HCT116 (cell line): ENCODE results near the gene SDF4. TPM values are rescaled to one million over a fixed set of nuclear protein-coding genes. Genes with fewer than 3 reads are reported as not detected.

Experiments
- ATAC-seq: fragments of 200-7000 bp; cut with Tn5 transposase; 2 replicates; pipeline ENCODE4 v1.9.1; 2020; ENCODE audit warnings: mild to moderate bottlenecking, moderate library complexity
- BruUV-seq: library from RNA; stranded (reverse); fragments of 400-500 nt; replicated peaks from 2 replicates; lab custom pipeline; 2021; lab: Mats Ljungman, UMichigan
- CTCF ChIA-PET: fragments of 300-600 bp; sonication (Branson Sonifier 250); formaldehyde crosslinking; loops from one replicate; lab custom pipeline; 2021; ENCODE audit warnings: antibody characterized with exemption; lab: Charles Lee
- POLR2A ChIA-PET: fragments of 300-600, 350-600 bp; sonication (Branson Sonifier 250); formaldehyde crosslinking; loops from one replicate; lab custom pipeline; 2021; ENCODE audit warnings: antibody characterized with exemption; lab: Charles Lee
- RAD21 ChIA-PET, 2 experiments: fragments of 300-600 bp; sonication (Branson Sonifier 250); formaldehyde crosslinking; loops; one replicate each; lab custom pipeline; 2023; ENCODE audit warnings: low total read pairs in 2 of 2; ENCODE audit not compliant: uncharacterized antibody in 2 of 2, unreplicated experiment in 2 of 2, low non-redundant PET in 1 of 2; lab: Charles Lee
- DNase-seq: peaks from one replicate; pipeline ENCODE4 v3.0.0-alpha.2; 2010; ENCODE audit warnings: low read depth, low spot score
- H2AFZ ChIP-seq: fragments of 200-600 bp; shearing (Covaris generic), sonication (generic); 2 replicates; pipeline ENCODE4 v1.6.1; 2017; ENCODE audit warnings: low read depth, mixed run types, mixed read lengths, antibody characterized with exemption, low read length; ENCODE audit not compliant: poor library complexity, severe bottlenecking
- H3K27ac ChIP-seq: 2 replicates; pipeline ENCODE4 v1.5.1; 2012; ENCODE audit warnings: low read depth, low read length
- H3K27me3 ChIP-seq: fragments of 200-600 bp; sonication (generic); 2 replicates; pipeline ENCODE4 v1.6.1; 2016; ENCODE audit warnings: mixed run types, low read length, mixed read lengths; ENCODE audit not compliant: insufficient read depth
- H3K36me3 ChIP-seq, 2 experiments: fragments of 200-500 bp in 1 of 2; fragments of 200-600 bp in 1 of 2; sonication (Bioruptor generic) in 1 of 2; sonication (generic) in 1 of 2; 2 replicates each; pipeline versions ENCODE4 v1.5.1 to v1.6.1; 2014 to 2016; ENCODE audit warnings: low read length in 2 of 2, inconsistent platforms in 1 of 2, mixed read lengths in 1 of 2, mixed run types in 1 of 2; ENCODE audit not compliant: insufficient read depth in 2 of 2, control insufficient read depth in 1 of 2
- H3K4me1 ChIP-seq, 2 experiments: fragments of 200-600 bp in 1 of 2; sonication (generic) in 1 of 2; 2 replicates each; pipeline versions ENCODE4 v1.5.1 to v1.6.1; 2012 to 2017; ENCODE audit warnings: low read length in 2 of 2, inconsistent platforms in 1 of 2, mild to moderate bottlenecking in 1 of 2, mixed read lengths in 1 of 2, mixed run types in 1 of 2, moderate library complexity in 1 of 2; ENCODE audit not compliant: insufficient read depth in 2 of 2, control insufficient read depth in 1 of 2
- H3K4me2 ChIP-seq: fragments of 200-600 bp; sonication (generic); 2 replicates; pipeline ENCODE4 v1.6.1; 2017; ENCODE audit warnings: mixed run types, low read length, mixed read lengths
- H3K4me3 ChIP-seq, 2 experiments: fragments of 200-600 bp in 1 of 2; sonication (generic) in 1 of 2; replicated peaks in 1 of 2; 2 replicates each; pipeline ENCODE4 v1.5.1; 2011 to 2016; ENCODE audit warnings: low read length in 2 of 2, control low read depth in 1 of 2, low read depth in 1 of 2, mild to moderate bottlenecking in 1 of 2, mixed read lengths in 1 of 2, mixed run types in 1 of 2
- H3K79me2 ChIP-seq: fragments of 200-600 bp; sonication (generic); 2 replicates; pipeline ENCODE4 v1.6.1; 2017; ENCODE audit warnings: mild to moderate bottlenecking, mixed run types, low read length, moderate library complexity, mixed read lengths; ENCODE audit not compliant: insufficient read depth
- H3K9ac ChIP-seq: fragments of 200-600 bp; sonication (generic); 2 replicates; pipeline ENCODE4 v1.6.1; 2016; ENCODE audit warnings: low read length, mixed read lengths
- H3K9me2 ChIP-seq: fragments of 200-600 bp; sonication (generic), shearing (Covaris generic); 2 replicates; pipeline ENCODE4 v1.6.1; 2017; ENCODE audit warnings: mixed run types, mild to moderate bottlenecking, moderate library complexity; ENCODE audit not compliant: insufficient read depth
- H3K9me3 ChIP-seq, 2 experiments: fragments of 200-500 bp in 1 of 2; fragments of 200-600 bp in 1 of 2; sonication (Bioruptor generic) in 1 of 2; sonication (generic) in 1 of 2; 2 replicates each; pipeline ENCODE4 v1.6.1; 2014 to 2017; ENCODE audit warnings: low read length in 2 of 2, mixed read lengths in 2 of 2, inconsistent platforms in 1 of 2, low read depth in 1 of 2, mild to moderate bottlenecking in 1 of 2, mixed run types in 1 of 2, moderate library complexity in 1 of 2; ENCODE audit not compliant: control insufficient read depth in 1 of 2, insufficient read depth in 1 of 2
- H4K20me1 ChIP-seq: fragments of 200-600 bp; sonication (generic), shearing (Covaris generic); 2 replicates; pipeline ENCODE4 v1.6.1; 2017; ENCODE audit warnings: mixed run types, mild to moderate bottlenecking, moderate library complexity; ENCODE audit not compliant: insufficient read depth
- CTCF ChIP-seq, 3 experiments: fragments of 200-600 bp in 1 of 3; sonication (generic) in 1 of 3; IDR thresholded peaks in 2 of 3; conservative IDR thresholded peaks in 1 of 3; 2 replicates each; pipeline ENCODE4 v1.5.1; 2012 to 2017; ENCODE audit warnings: low read depth in 2 of 3, low read length in 2 of 3, antibody characterized with exemption in 1 of 3, borderline replicate concordance in 1 of 3, control low read depth in 1 of 3, mild to moderate bottlenecking in 1 of 3, mixed read lengths in 1 of 3, mixed run types in 1 of 3, moderate library complexity in 1 of 3; ENCODE audit not compliant: insufficient read depth in 1 of 3
- EGR1 ChIP-seq: IDR thresholded peaks from 2 replicates; pipeline ENCODE4 v1.6.1; 2012; ENCODE audit warnings: low read depth
- ELF1 ChIP-seq: IDR thresholded peaks from 2 replicates; pipeline ENCODE4 v1.6.1; 2012; ENCODE audit warnings: low read depth, borderline replicate concordance
- EZH2phosphoT487 ChIP-seq: fragments of 200-600 bp; IDR thresholded peaks from 2 replicates; pipeline ENCODE4 v1.6.1; 2018; ENCODE audit warnings: antibody characterized with exemption, borderline replicate concordance
- JUND ChIP-seq: IDR thresholded peaks from 2 replicates; pipeline ENCODE4 v1.6.1; 2012
- SIN3A ChIP-seq: IDR thresholded peaks from 2 replicates; pipeline ENCODE4 v1.6.1; 2012; ENCODE audit warnings: low read depth
- SP1 ChIP-seq: IDR thresholded peaks from 2 replicates; pipeline ENCODE4 v1.6.1; 2012; ENCODE audit warnings: low read depth
- ZBTB33 ChIP-seq: IDR thresholded peaks from 2 replicates; pipeline ENCODE4 v1.6.1; 2011; ENCODE audit warnings: mild to moderate bottlenecking, low read length, moderate library complexity; ENCODE audit not compliant: insufficient replicate concordance; ENCODE audit errors: extremely low read depth
- ZFX ChIP-seq: fragments of 450-650 bp; IDR thresholded peaks from 2 replicates; pipeline ENCODE4 v1.6.1; 2017
- intact Hi-C: fragments of 100-400 bp; cut with micrococcal nuclease; formaldehyde crosslinking; loops from 2 replicates; pipeline ENCODE4 v1.10.0; 2022
- total RNA-seq: library from RNA; stranded (reverse); gene quantifications from one replicate; pipeline ENCODE4 v1.2.1, GENCODE V29; 2021; ENCODE audit not compliant: unreplicated experiment
- TF ChIP-seq, protein P1 (sequence below): IDR thresholded peaks from 2 replicates; pipeline ENCODE4 v1.6.1; 2012
- TF ChIP-seq, protein P2 (sequence below): IDR thresholded peaks from 2 replicates; pipeline ENCODE4 v1.6.1; 2012

The SDF4 gene
- total RNA-seq, 1 experiment from 2014 or later: 133 TPM

GRCh38 chr1:1275836-1276235, 44.0 kb upstream of the SDF4 start:
- Histone ChIP-seq H3K36me3 (peaks cover 0 to 4% of the 10 kb centered on the region in 2 experiments; a peak in 1 of 4 replicates), H3K9me3 (no peaks in the 10 kb centered on the region), H3K27ac (no peak overlapping the region), H3K9me2 (no peaks in the 10 kb centered on the region), H3K4me3 (no peak overlapping the region)
- ChIA-PET POLR2A (no interaction called here), RAD21 (no interaction called here), CTCF (no interaction called here)
- no peak for ATAC-seq
- TF ChIP-seq ZFX: no peak
- no peak for TF ChIP-seq ZBTB33
- no peak for TF ChIP-seq SP1
- TF ChIP-seq EGR1: no peak
- TF ChIP-seq ELF1: no peak
- TF ChIP-seq JUND: no peak
- TF ChIP-seq, protein P1, sequence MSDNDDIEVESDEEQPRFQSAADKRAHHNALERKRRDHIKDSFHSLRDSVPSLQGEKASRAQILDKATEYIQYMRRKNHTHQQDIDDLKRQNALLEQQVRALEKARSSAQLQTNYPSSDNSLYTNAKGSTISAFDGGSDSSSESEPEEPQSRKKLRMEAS: no peak
- TF ChIP-seq CTCF (IDR thresholded peaks at IDR 0.05 in 2 of 3, conservative IDR thresholded peaks at IDR 0.05 in 1 of 3; ENCODE audit: borderline replicate concordance in 1 of 3, insufficient read depth in 1 of 3, low read depth in 2 of 3, low read length in 2 of 3): no peak
- no peak for TF ChIP-seq SIN3A
- TF ChIP-seq EZH2phosphoT487: no peak
- TF ChIP-seq, protein P2, sequence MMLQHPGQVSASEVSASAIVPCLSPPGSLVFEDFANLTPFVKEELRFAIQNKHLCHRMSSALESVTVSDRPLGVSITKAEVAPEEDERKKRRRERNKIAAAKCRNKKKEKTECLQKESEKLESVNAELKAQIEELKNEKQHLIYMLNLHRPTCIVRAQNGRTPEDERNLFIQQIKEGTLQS: no peak
- TF ChIP-seq, all 23 proteins: peak for 0
- intact Hi-C loops: no loop called here
- DNase-seq: no peak
- Histone ChIP-seq H3K79me2 (peaks cover 27% of the 10 kb centered on the region), H3K4me1 (peaks cover 15 to 32% of the 10 kb centered on the region in 2 experiments; a peak in 3 of 4 replicates), H4K20me1 (no peaks in the 10 kb centered on the region), H3K27me3 (no peaks in the 10 kb centered on the region), H3K9ac (no peak overlapping the region), H2AFZ (no peak overlapping the region), H3K4me2 (no peak overlapping the region)
- BruUV-seq: no TSS peak
